GM21381 (cell line): Measurements from ENCODE around the gene PNLDC1.
"Not testable (repeated sequence)": the region's sequence is repeated elsewhere in the genome, so short reads cannot be mapped to it uniquely, and the experiment has no call there.

ENCODE experiments used
- ATAC-seq: cut with Tn5 transposase; IDR thresholded peaks from one replicate; pipeline ENCODE4 v1.9.1; 2021; ENCODE audit warnings: mild to moderate bottlenecking, moderate library complexity; ENCODE audit not compliant: unreplicated experiment

Gene PNLDC1

DNA sequence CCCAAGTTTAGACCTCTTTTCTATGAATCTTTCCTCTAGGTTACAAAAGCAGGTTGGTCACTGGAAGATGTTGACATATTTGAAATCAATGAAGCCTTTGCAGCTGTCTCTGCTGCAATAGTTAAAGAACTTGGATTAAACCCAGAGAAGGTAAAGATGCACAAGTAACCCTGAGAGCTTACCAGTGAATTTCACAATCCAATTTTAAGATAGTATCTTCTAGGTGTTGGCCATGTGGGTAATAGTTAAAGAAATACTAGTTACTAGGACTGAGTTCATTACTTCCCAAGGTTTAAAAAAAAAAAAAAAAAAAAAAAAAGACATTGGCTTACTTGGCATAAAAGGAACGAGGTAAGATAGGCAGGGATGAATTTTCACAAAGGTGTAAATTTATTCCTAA, 21.9 kb upstream of the PNLDC1 start:
- no peak for ATAC-seq

DNA sequence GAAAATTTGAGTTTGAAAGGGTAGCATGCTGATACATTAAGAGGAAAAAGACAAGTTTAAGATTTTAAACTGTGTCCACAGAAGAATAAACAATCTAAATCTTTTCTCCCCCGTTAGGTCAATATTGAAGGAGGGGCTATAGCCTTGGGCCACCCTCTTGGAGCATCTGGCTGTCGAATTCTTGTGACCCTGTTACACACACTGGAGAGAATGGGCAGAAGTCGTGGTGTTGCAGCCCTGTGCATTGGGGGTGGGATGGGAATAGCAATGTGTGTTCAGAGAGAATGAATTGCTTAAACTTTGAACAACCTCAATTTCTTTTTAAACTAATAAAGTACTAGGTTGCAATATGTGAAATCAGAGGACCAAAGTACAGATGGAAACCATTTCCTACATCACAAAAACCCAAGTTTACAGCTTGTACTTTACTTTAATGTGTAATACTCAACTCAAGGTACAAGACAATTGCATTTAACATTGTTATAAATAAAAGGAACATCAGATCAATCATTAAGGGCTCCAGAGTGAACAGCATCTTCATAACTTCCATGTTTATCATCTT, 21.5 kb upstream of the PNLDC1 start:
- no peak for ATAC-seq

DNA sequence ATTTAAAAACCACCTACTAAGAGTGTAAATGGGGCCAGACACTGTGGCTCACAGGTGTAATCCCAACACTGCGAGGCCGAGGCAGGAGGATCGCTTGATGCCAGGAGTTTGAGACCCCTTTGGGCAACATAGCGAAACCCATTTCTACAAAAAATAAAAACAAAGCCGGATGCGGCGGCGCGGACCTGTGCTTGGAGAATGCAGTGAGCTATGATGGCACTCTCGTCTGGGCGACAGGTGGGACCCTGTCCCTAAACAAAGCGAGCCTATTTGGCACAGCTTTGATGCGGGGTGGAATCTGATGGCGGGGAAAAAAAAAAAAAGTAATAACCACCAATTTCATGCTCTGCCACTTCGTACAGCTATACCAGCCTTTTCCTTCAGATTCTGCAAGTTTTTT, 11.8 kb upstream of the PNLDC1 start:
- ATAC-seq = no peak

DNA sequence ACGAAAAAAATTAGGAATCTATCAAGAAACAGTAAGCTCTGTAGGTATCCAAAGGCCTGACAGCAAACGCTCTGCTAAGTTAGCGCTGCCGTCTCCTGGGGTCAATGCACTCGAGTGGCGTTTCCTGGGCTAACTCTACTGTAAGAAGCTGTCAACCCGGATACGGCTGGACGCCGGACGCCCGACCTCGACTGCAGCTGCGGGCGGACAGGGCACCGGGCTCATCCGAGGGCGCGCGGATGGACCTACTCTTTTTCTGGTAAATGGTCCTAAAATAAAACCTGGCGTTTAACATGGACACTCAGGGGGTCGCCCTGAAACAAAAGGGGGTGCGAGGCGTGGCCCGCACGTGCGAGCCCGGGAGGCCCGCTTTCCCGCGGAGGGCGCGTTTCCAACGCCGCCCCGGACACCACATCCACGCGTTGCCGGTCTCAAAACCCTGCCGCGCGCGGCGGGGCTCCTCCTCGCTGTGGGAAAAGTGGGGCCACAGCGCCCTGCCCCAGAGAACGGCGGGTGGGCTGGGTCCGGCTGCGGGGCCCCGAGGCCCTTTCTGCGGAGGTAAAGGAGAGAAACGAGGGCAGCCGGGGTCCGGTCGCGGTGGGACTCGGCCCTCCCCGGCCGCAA, 11.2 kb upstream of the PNLDC1 start:
- ATAC-seq = no peak

DNA sequence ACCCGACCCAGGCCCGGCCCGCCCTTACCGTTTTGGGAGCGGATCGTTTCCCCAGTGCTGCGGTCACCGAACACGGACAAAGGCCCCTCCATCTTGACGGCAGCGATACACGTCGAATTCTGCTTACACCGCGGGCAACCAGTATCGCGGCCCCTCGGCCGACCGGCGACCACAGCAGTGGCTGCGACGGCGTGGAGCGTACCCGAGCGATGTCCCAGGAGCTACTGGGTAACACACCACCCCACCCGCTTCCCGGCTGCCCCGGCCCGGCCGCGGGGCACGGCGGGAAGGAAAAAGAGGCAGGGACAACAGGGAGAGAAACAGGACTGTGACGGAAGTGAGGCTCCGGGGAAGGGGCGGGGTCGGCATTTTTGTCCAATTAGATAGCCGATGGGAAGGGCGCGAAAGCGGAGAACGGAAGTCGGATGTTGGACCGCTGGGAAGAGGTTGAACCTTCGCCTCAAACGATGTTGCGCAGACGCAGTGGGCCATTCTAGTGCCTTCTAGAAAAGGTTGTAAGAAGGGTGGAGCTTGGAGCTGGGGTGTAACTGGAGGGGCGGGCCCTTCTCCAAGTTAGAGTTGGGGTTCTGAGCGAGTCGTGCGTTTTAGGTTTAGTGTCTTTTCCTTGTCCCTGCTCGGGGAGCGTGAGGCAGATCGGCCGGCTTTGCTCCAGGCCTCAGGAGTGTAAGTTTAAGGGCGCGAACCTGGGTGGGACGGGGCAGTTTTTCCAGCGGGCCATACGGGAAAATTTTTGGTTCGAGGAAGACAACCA, 10.5 kb upstream of the PNLDC1 start, which contains the start of gene TCP1:
Gene TCP1 (minus strand): TSS at position 226 of the 772 bp plus-strand sequence. CDS start 134 bp downstream, at position 92.
- peak; percentile 74 for ATAC-seq

DNA sequence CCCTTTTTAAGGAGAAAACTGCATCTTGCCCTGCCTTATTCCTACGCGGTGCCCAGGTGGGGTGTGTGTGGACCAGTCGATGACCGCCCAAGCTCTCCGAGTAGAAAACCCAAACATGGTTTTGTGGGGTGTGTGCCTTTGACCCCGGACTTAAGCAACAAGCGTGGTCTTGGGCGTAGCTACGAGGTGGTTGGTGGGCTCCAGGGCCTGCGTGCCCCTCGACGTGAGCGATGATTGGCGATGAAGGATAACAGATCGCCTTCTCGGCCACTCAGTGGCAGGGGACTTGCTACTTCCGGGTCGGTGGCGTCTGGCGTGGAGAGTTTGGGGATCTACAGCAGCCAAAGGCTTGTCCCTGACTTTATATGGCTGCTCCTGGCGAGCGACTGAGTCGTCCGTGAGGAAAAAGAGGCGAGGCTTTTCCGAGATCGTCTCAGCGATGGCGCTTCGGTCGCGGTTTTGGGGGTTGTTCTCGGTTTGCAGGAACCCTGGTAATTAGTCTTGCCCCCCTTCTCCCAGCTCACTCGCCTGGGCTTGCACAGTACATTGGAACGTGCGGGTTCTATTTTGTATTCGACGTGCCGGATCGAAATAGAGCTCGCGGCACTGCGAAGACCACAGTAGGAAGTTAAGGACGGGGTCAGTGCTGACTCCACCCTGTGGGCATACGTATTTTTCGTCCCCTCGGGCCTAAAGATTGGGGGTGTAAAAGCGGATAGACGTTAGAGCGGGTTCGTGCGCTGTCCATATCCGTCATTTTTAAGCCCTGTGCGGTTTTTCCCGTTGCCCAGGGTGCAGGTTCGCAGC, 9.7 kb upstream of the PNLDC1 start, which contains the start of gene MRPL18:
Gene MRPL18 (plus strand): TSS at position 319 of the 807 bp plus-strand sequence. CDS start 121 bp downstream, at position 440.
- peak; percentile 79 for ATAC-seq

DNA sequence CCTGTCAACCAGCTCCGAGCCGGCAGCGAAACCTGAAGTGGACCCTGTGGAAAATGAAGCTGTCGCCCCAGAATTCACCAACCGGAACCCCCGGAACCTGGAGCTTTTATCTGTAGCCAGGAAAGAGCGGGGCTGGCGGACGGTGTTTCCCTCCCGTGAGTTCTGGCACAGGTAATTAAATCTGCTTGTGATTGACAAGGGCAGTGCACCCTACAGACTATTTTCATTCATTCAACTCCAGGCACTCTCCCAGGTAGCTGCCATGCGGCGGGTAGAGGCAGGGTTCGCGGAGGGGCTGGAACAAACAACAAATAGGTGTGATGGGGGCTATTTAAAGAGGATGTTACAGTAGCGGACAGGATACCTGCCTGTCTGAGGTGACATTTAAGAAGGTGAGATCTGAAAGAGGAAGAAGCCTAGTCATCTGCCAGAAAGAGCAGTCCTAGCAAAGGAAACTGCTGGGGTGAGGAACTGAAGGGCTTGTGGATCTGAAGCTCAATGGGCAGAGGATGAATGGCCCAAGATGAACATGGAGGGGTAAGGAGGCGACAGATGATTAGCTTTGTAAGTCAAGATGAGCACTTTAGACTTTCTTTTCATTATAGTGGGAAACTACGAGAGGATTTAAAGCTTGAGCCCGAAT, 9.0 kb upstream of the PNLDC1 start:
- no peak for ATAC-seq

DNA sequence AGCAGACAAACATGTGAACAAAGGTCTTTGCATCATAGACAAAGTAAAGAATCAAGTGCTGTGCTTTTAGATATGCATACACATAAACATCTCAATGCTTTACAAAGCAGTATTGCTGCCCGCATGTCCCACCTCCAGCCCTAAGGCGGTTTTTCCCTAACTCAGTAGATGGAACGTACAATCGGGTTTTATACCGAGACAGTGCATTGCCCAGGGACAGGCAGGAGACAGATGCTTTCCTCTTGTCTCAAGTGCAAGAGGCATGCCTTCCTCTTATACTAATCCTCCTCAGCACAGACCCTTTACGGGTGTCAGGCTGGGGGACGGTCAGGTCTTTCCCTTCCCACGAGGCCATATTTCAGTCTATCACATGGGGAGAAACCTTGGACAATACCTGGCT, 5.1 kb upstream of the PNLDC1 start:
- not testable (repeated sequence) for ATAC-seq

DNA sequence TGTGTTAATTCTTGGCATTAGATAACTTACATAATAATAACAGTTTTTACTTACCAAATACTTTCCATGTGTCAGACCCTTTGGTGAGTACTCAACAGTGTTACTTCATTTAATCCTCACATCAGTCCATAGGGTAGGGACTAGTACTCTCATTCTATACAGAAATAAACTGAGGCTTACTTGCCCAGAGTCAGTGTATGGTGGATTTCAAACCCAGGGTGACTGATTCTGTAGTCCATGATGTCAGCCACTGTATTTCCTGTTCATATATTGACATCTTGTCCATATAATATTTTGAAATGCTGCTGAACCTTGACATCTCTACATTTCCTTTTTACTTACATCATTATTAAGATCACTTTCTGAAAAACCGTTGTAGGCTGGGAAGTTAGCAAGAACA, 2.5 kb upstream of the PNLDC1 start:
- no peak for ATAC-seq

DNA sequence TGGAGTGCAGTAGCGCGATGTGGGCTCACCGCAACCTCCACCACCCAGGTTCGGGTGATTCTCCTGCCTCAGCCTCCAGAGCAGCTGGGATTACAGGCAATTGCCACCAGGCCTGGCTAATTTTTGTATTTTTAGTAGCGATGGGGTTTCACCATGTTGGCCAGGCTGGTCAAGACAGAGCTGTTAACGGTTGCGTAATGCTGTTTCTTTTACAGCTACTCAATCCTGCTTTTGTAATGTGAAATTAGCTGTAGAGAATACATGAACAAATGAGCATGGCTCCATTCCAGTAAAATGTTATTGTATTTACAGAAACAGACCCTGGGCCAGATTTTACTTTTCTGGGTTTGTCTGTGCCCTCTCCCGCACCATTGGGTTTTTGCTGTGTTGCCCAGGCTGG, 1.9 kb downstream of the PNLDC1 start:
- ATAC-seq = no peak

DNA sequence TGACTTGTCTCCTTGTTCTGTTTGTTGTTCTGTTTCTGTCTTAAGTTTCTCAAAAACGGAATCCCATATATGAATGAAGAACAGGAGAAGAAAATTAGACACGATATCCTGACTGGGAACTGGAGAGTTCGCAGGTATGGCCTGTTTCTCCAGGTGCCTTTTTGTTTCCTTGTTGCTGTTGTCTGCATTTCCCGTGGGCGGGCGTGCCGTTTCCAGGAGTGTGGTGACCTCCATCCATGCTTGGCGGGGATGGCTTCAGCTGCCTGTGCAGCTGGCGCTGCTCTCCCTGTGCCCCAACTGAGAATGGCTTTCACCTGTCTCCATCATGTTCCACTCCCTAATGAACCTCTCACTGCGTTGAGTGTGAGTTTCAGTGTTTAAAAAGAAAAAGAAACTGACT, 4.4 kb downstream of the PNLDC1 start:
- no peak for ATAC-seq

DNA sequence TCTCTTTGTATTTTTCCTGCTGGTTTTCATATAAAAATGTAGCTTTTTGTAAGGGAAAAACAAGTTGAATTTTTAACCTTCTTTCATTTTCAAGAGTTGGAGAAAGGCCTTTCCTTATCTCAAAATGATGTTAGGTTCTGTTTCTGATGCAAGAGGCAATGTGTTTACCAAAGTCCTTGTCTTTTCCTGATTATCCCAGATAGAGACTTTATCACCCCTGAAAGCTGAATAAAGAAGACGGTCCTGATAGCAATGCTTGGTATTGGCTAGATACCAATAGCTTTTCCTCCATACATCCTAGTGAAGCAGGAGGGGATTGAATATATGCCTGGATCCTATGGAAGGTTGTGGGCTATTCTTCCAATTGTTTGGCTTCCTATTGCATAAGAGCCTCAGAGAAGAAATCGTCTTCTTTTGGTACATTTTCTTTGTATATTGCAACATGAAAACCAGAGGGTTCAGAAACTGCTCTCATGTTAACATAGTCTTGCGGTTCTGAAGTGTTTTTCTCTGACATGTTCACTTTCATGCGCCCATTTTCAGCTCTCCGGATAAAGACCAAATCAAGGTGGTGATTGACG, 5.5 kb downstream of the PNLDC1 start:
- no peak for ATAC-seq

DNA sequence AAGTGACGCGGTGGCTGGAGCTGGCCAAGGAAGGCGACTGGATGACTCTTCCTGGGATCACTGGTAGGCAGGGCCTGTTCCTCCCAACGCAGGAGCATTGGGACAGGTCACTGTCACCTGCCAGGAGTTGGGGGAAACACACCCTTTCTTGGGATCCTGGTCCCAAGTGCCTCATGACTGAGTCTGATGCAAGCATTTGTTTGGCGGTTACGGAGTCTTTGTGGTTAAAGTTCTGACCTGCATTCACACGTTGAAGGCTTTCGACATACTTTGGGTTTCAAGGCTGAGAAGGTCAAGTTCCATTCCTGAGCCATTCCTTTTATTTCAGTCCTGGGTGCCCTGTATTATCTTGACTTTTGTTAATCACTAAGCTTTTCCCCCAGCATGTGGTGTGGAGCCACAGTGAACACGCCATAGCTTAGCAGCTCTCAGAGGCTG, 6.0 kb downstream of the PNLDC1 start:
- ATAC-seq = no peak

DNA sequence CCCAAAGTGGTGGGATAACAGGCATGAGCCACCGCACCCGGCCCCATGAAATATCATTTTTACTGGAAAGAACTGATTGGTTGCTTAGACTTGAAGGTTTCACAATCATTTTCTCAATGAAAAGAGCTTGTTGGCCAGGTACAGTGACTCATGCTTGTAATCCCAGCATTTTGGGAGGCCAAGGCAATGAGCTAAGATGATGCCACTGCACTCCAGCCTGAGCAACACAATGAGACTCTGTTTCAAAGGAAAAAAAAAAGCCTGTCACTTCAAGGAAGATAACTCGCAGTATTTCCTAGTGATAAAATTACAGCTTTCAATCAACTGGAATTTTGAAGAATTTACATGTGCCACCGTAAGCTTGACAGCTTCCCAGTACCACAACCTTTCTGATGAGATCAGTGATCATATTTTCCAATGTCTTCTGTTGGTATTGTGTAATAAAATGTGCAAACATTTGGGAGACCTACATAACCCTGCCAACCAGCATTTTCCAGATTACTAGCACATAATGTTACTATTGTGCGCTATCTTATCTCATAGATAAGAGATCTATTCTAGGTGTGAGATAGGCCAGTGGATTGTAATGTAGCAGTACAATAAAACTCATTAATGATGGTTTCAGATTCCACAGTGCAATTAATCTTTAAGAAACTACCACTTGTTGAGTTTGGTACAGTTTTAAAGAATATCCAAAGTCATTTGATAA, 7.2 kb downstream of the PNLDC1 start:
- ATAC-seq = no peak

DNA sequence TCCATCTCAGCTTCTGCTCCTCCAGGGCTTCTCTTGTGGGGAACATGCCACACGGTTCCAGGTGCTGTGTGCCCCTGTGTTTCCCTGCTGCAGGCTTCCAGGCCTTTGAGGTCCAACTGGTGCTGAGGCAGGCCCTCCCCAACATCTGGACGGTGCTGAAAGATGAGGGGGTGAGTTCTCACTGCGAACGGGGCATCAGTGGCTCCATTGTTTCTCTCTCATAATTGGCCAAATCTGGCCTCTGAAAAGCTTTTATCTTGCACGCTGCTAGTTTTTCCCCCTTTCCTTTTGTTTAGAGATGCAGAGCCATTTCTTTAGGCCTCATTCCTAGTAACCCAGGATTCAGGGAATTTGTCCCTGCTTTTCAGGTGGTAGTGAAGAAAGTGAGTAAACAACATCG, 8.6 kb downstream of the PNLDC1 start:
- ATAC-seq = no peak

DNA sequence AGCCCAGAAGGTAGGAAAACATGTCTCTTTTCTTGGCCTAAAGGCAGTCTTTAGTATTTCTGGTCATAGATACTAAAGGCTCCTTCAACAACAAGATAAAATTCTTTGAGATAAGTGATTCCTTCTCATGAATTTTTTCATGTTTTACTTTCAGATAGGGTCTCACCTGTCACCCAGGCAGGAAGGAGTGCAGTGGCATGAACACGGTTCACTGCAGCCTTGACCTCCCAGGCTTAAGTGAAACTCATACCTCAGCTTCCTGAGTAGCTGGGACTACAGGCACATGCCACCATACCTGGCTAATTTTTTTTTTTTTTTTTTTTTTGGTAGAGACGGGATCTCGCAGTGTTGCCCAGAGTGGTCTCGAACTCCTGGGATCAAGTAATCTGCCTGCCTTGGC, 9.1 kb downstream of the PNLDC1 start:
- ATAC-seq = no peak

DNA sequence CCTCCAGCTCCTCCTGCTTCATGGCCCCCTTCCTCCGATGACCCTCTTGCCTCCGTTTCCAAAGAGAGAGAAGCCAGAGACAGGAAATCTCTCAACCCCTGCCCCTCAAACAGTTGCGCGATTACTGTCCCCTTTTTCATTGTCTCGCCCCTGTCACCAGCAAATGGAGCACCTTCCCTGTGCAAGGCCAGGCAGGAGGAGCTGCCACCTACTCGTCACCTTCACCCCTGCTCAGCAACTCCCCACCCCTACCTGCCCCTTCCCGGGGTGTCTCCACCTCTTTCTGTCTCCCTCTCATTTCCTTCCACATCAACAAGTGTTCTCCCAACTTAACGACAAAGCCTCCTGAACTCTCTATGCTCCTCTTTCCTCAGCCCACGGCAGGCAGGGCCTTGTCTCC, 13.7 kb downstream of the PNLDC1 start:
- ATAC-seq = no peak

DNA sequence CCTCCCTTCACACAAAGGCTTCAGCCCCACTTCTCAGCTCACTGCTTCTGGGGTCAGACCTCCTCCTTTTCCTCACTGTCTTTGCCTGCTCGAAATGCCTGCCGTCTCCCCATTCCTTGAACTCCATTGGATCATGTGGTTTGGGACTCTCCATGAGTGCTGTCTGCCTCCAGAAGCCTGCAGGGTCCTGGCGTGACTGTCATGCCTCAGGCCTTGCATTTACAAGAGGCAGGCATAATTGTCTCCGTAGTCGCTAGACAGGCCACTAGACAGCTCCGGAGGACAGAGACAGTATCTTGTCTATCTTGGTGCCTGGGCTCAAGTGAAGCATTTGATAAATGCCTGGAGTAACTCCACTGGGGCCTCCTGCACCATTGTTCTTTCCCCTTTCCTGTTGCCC, 15.3 kb downstream of the PNLDC1 start:
- no peak for ATAC-seq

DNA sequence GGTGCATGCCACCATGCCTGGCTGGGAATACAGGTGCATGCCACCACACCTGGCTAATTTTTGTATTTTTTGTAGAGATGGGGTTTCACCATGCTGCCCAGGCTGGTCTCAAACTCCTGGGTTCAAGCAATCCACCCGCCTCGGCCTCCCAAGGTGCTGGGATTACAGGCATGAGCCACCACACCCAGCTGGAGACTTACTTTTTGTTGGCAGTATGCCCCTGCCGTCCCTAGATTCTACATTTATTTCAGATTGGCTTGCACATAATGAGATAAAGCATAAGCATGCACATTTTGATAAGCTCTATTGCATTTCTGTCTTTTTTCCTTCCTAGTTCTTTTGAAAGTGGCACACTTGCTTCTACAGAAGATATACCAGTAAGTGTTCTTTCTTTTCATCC, 16.7 kb downstream of the PNLDC1 start:
- not testable (repeated sequence) for ATAC-seq
